Esophagus muscularis mucosa (tissue), 4 donors: ENCODE data around the gene STARD9. TPM values are rescaled to one million over a fixed set of nuclear protein-coding genes. Genes with fewer than 3 reads are reported as not detected.

Experiments
- DNase-seq: peaks from one replicate; pipeline ENCODE4 v3.0.0-alpha.2; 2017; ENCODE audit errors: extremely low spot score
- H3K27ac ChIP-seq, 4 donors: fragments of 200-600 bp; sonication (generic); replicated peaks in 1 of 4; 1 replicate in 3 of 4; 2 replicates in 1 of 4; pipeline ENCODE4 v1.5.1; 2016 to 2019; ENCODE audit warnings: mild to moderate bottlenecking in 1 of 4
- H3K27me3 ChIP-seq, 4 donors: fragments of 200-600 bp; sonication (generic); one replicate each; pipeline versions ENCODE4 v1.5.1 to v1.6.0; 2016 to 2019
- H3K36me3 ChIP-seq, 4 donors: fragments of 200-600 bp; sonication (generic); one replicate each; pipeline ENCODE4 v1.5.1; 2016 to 2019
- H3K4me1 ChIP-seq, 4 donors: fragments of 200-600 bp; sonication (generic); one replicate each; pipeline ENCODE4 v1.5.1; 2016 to 2019
- H3K4me3 ChIP-seq, 4 donors: fragments of 200-600 bp; sonication (generic); 1 replicate in 2 of 4; 2 replicates in 2 of 4; pipeline ENCODE4 v1.5.1; 2016 to 2019; ENCODE audit warnings: mild to moderate bottlenecking in 4 of 4, moderate library complexity in 1 of 4
- H3K9me3 ChIP-seq, 4 donors: fragments of 200-600 bp; sonication (generic); 1 replicate in 3 of 4; 2 replicates in 1 of 4; pipeline ENCODE4 v1.5.1; 2016 to 2019
- EP300 ChIP-seq: sonication (generic); formaldehyde crosslinking; IDR thresholded peaks from one replicate; pipeline ENCODE4 v1.6.1; 2017; ENCODE audit warnings: antibody characterized with exemption
- POLR2A ChIP-seq: fragments of 450-650 bp; IDR thresholded peaks from one replicate; pipeline ENCODE4 v1.6.1; 2017; ENCODE audit warnings: antibody characterized with exemption, moderate library complexity, mild to moderate bottlenecking, low read depth
- POLR2AphosphoS5 ChIP-seq, 2 donors: sonication (generic); formaldehyde crosslinking; IDR thresholded peaks; one replicate each; pipeline ENCODE4 v1.6.1; 2017; ENCODE audit warnings: antibody characterized with exemption in 2 of 2
- WGBS: methylation state at CpG from one replicate; pipeline ENCODE4 v1.1.5; 2018; 5-methylcytosine and 5-hydroxymethylcytosine counted together
- intact Hi-C: fragments of 100-400 bp; cut with DNase I; formaldehyde crosslinking; loops from one replicate; pipeline ENCODE4 v1.15.1; 2023
- total RNA-seq, 4 donors: library from RNA; depleted of rRNA; stranded (reverse); fragments of >200 nt; gene quantifications; one replicate each; pipeline versions ENCODE4 v1.1.0 to v1.2.1, GENCODE V29; 2016
- TF ChIP-seq, protein P1 (sequence below), 3 experiments: fragments of 200-600 bp in 2 of 3; fragments of 450-650 bp in 1 of 3; sonication (generic) in 2 of 3; IDR thresholded peaks; one replicate each; pipeline ENCODE4 v1.5.1; 2017 to 2019; ENCODE audit warnings: antibody characterized with exemption in 3 of 3, mild to moderate bottlenecking in 2 of 3, moderate library complexity in 1 of 3

STARD9 gene
- total RNA-seq, 4 donors from 2014 or later = 14.2 to 46.9 (median 33.3) TPM

DNA sequence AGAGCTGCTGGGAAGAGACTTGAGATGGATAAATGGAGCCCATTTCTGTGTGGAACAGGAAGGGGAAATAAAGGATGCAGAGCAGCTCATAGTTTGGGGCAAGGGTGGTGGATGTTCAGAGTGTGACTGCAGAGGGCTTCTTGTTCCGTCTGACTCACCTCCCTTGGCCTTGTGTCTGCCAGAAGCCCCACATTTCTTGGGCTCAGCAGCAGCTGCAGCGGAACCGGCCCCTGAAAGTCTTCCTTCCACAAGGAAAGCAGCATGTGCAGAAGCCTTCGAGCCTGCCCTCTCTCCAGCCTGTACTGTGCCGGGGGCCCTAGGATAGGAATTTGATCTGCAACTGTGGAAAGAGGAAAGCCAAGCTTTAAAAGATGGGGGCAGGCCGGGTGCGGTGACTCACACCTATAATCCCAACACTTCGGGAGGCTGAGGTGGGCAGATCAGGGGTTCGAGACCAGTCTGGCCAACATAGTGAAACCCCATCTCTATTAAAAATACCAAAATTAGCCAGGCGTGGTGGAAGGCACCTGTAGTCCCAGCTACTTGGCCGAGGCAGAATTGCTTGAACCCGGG lies 150.0 kb downstream of the STARD9 start:
- DNase-seq = no peak
- Histone ChIP-seq H3K27ac (no peak overlapping the region), H3K4me3 (no peak overlapping the region), H3K4me1 (peaks cover 0 to 44% (median 25%) of the 10 kb centered on the region in 4 donors), H3K9me3 (no peaks in the 10 kb centered on the region), H3K36me3 (peaks cover 34 to 100% (median 95%) of the 10 kb centered on the region in 4 donors), H3K27me3 (no peaks in the 10 kb centered on the region)
- intact Hi-C loops = no loop called here
- WGBS = 85% methylated on average over 12 of the region's 12 CpGs
- TF ChIP-seq, protein P1, sequence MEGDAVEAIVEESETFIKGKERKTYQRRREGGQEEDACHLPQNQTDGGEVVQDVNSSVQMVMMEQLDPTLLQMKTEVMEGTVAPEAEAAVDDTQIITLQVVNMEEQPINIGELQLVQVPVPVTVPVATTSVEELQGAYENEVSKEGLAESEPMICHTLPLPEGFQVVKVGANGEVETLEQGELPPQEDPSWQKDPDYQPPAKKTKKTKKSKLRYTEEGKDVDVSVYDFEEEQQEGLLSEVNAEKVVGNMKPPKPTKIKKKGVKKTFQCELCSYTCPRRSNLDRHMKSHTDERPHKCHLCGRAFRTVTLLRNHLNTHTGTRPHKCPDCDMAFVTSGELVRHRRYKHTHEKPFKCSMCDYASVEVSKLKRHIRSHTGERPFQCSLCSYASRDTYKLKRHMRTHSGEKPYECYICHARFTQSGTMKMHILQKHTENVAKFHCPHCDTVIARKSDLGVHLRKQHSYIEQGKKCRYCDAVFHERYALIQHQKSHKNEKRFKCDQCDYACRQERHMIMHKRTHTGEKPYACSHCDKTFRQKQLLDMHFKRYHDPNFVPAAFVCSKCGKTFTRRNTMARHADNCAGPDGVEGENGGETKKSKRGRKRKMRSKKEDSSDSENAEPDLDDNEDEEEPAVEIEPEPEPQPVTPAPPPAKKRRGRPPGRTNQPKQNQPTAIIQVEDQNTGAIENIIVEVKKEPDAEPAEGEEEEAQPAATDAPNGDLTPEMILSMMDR (IDR thresholded peaks at IDR 0.05) = no peak

DNA sequence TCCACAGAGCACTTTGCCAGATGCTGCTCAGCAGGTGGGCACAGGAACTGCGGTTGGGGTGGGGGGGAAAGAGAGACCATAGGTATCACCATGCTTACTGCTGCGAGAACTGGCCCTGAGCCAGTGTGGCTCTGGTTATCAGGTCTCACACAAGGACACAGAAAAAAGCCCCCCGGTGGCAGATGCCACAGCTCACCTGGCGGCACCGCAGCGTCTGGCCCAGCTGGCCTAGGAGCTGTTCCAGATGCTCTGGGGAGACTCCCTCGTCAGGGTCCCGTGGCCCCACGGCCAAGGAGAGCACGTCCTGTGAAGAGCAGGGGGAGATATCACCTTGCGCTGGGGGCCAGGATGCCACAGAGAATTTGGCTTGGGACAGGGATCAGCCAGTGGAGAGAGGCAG lies 150.7 kb downstream of the STARD9 start:
- no peaks in the 10 kb centered on the region for H3K27me3 ChIP-seq
- DNase-seq = no peak
- peaks cover 0 to 37% (median 24%) of the 10 kb centered on the region in 4 donors for H3K4me1 ChIP-seq
- WGBS = 87% methylated on average over 7 of the region's 11 CpGs
- intact Hi-C loops = no loop called here
- no peak overlapping the region for H3K27ac ChIP-seq
- TF ChIP-seq EP300 (no peak), POLR2A (no peak), POLR2AphosphoS5 (IDR thresholded peaks at IDR 0.05) (no peak)
- TF ChIP-seq, protein P1 (IDR thresholded peaks at IDR 0.05) = no peak
- no peaks in the 10 kb centered on the region for H3K9me3 ChIP-seq
- peaks cover 39 to 100% (median 97%) of the 10 kb centered on the region in 4 donors for H3K36me3 ChIP-seq
- no peak overlapping the region for H3K4me3 ChIP-seq

DNA sequence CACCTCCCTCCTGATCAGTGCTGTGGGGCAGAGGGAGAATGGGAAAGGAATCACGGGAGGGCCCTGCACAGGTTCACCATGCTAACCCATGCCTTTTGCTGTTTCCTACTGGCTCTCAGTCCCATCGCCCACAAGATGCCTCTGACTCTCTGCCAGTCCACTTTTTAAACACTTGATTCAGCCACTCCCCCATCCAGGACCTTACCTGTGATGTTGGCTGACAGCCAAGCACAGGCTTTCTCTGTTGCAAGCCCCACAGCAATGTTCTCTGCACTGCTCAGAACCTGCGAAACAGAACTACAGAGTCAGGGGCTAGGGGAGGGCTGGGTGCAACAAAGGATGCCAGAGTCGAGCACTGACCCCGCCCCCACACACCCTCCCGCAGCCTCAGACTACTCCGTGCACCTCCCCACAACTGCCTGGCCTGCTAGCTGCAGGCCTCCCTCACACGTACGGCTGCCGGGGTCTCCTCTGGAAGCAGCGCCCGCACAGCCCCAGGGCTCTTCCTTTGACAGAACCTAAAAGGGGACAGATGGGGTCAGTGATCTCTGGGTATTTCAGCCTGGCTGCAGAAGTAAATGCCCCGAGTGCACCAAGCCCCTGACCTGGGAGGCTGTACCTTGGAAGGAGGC lies 152.5 kb downstream of the STARD9 start:
- Histone ChIP-seq H3K4me1 (peaks cover 0 to 29% (median 22%) of the 10 kb centered on the region in 4 donors), H3K27me3 (no peaks in the 10 kb centered on the region), H3K36me3 (peaks cover 52 to 100% (median 98%) of the 10 kb centered on the region in 4 donors), H3K27ac (peak overlapping the region in 1 of 4 donors; percentile 37), H3K9me3 (no peaks in the 10 kb centered on the region), H3K4me3 (no peak overlapping the region)
- no peak for DNase-seq
- intact Hi-C loops = no loop called here
- TF ChIP-seq, protein P1 (IDR thresholded peaks at IDR 0.05) = no peak
- TF ChIP-seq EP300 = no peak
- no peak for TF ChIP-seq POLR2A
- no peak for TF ChIP-seq POLR2AphosphoS5 (IDR thresholded peaks at IDR 0.05)
- 67% methylated on average over 7 of the region's 13 CpGs for WGBS

DNA sequence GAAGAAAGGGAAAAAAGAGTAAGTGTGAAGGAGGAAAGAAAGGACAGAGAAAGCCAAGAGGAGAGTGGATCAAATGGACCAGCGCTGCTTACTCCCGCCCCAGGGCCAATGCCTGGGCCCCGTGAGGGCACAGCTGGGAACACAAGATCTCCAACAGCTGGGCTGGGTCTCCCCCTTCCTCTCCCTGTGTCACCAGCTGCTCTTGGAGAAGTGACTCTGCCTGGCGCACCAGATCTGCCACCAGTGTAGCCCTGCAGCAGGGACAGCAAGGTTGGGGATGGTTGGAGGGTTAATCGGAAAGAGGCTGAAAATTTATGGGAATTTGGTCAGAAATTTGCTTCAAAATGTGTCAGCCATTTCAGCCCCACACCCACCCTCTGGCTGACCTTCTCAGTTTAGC lies 153.2 kb downstream of the STARD9 start:
- 85% methylated on average over 5 of the region's 5 CpGs for WGBS
- DNase-seq = no peak
- peaks cover 50 to 100% (median 98%) of the 10 kb centered on the region in 4 donors for H3K36me3 ChIP-seq
- no peaks in the 10 kb centered on the region for H3K9me3 ChIP-seq
- no peak for TF ChIP-seq EP300
- TF ChIP-seq POLR2AphosphoS5 (IDR thresholded peaks at IDR 0.05) = no peak
- no peak for TF ChIP-seq POLR2A
- TF ChIP-seq, protein P1 (IDR thresholded peaks at IDR 0.05) = no peak
- H3K27ac ChIP-seq = no peak overlapping the region
- H3K4me1 ChIP-seq = peaks cover 0 to 29% (median 22%) of the 10 kb centered on the region in 4 donors
- no peak overlapping the region for H3K4me3 ChIP-seq
- H3K27me3 ChIP-seq = no peaks in the 10 kb centered on the region
- intact Hi-C loops = no loop called here
